SK-N-SH treated with all-trans-retinoic acid at 6 μM for 48 hours (cell line): ENCODE data around the gene SLC30A4.

ENCODE experiments used
- ATAC-seq: fragments of 200-7000 bp; cut with Tn5 transposase; 3 replicates; pipeline ENCODE4 v1.9.1; 2020; ENCODE audit warnings: mild to moderate bottlenecking, moderate library complexity
- ARNTL ChIP-seq: fragments of 450-650 bp; formaldehyde crosslinking; IDR thresholded peaks from 2 replicates; pipeline ENCODE4 v1.5.0; 2020; ENCODE audit warnings: low read depth, mild to moderate bottlenecking, moderate library complexity, borderline replicate concordance
- BACH2 ChIP-seq: fragments of 250-450 bp; sonication (Bioruptor Pico); IDR thresholded peaks from 2 replicates; pipeline ENCODE4 v1.9.0; 2021; ENCODE audit warnings: mild to moderate bottlenecking, borderline replicate concordance
- CSDC2 ChIP-seq: fragments of 250-450 bp; sonication (Bioruptor Pico); IDR thresholded peaks from 2 replicates; pipeline ENCODE4 v1.5.0; 2020; ENCODE audit warnings: mild to moderate bottlenecking, moderate library complexity
- CSRNP3 ChIP-seq: fragments of 250-450 bp; sonication (Bioruptor Pico); IDR thresholded peaks from 2 replicates; pipeline ENCODE4 v1.5.1; 2021; ENCODE audit warnings: mild to moderate bottlenecking, moderate library complexity
- ISL1 ChIP-seq: fragments of 250-450 bp; sonication (Bioruptor Pico); IDR thresholded peaks from 2 replicates; pipeline ENCODE4 v2.1.2; 2022; ENCODE audit warnings: mild to moderate bottlenecking, moderate library complexity
- OSR1 ChIP-seq: fragments of 250-450 bp; sonication (Bioruptor Pico); IDR thresholded peaks from 2 replicates; pipeline ENCODE4 v1.8.0; 2022; ENCODE audit warnings: moderate library complexity, mild to moderate bottlenecking, inconsistent platforms
- PATZ1 ChIP-seq: fragments of 250-450 bp; sonication (Bioruptor Pico); IDR thresholded peaks from 2 replicates; pipeline ENCODE4 v1.8.0; 2020; ENCODE audit warnings: mild to moderate bottlenecking, moderate library complexity, borderline replicate concordance
- POU6F1 ChIP-seq: fragments of 250-450 bp; sonication (Bioruptor Pico); IDR thresholded peaks from 2 replicates; pipeline ENCODE4 v1.8.0; 2021; ENCODE audit warnings: low read depth, mild to moderate bottlenecking, moderate library complexity, borderline replicate concordance
- PPARA ChIP-seq: fragments of 250-450 bp; sonication (Bioruptor Pico); IDR thresholded peaks from 2 replicates; pipeline ENCODE4 v1.5.0; 2020; ENCODE audit warnings: mild to moderate bottlenecking, borderline replicate concordance
- RARB ChIP-seq: fragments of 250-450 bp; sonication (Bioruptor Pico); IDR thresholded peaks from 2 replicates; pipeline ENCODE4 v1.8.0; 2021; ENCODE audit warnings: mild to moderate bottlenecking, moderate library complexity
- SNAI2 ChIP-seq: fragments of 250-450 bp; sonication (Bioruptor Pico); IDR thresholded peaks from 2 replicates; pipeline ENCODE4 v1.5.0; 2020; ENCODE audit warnings: mild to moderate bottlenecking, moderate library complexity
- TCF4 ChIP-seq: fragments of 250-450 bp; sonication (Bioruptor Pico); IDR thresholded peaks from 2 replicates; pipeline ENCODE4 v1.8.0; 2021; ENCODE audit warnings: mild to moderate bottlenecking, moderate library complexity, borderline replicate concordance
- TOX ChIP-seq: fragments of 250-450 bp; sonication (Bioruptor Pico); IDR thresholded peaks from 2 replicates; pipeline ENCODE4 v1.8.0; 2021; ENCODE audit warnings: mild to moderate bottlenecking, moderate library complexity, borderline replicate concordance
- TSHZ2 ChIP-seq: fragments of 250-450 bp; sonication (Bioruptor Pico); IDR thresholded peaks from 2 replicates; pipeline ENCODE4 v1.5.0; 2020; ENCODE audit warnings: mild to moderate bottlenecking, moderate library complexity
- ZC3H10 ChIP-seq: fragments of 250-450 bp; sonication (Bioruptor Pico); IDR thresholded peaks from 2 replicates; pipeline ENCODE4 v1.5.1; 2021; ENCODE audit warnings: mild to moderate bottlenecking, moderate library complexity
- ZFP3 ChIP-seq: fragments of 250-450 bp; sonication (Bioruptor Pico); IDR thresholded peaks from 2 replicates; pipeline ENCODE4 v1.5.0; 2020; ENCODE audit warnings: mild to moderate bottlenecking, moderate library complexity
- ZFP30 ChIP-seq: fragments of 450-650 bp; formaldehyde crosslinking; IDR thresholded peaks from 2 replicates; pipeline ENCODE4 v1.5.0; 2022; ENCODE audit warnings: mild to moderate bottlenecking, moderate library complexity
- ZNF565 ChIP-seq: fragments of 450-650 bp; formaldehyde crosslinking; conservative IDR thresholded peaks from 2 replicates; pipeline ENCODE4 v1.5.0; 2020; ENCODE audit warnings: low read depth, mild to moderate bottlenecking, moderate library complexity
- ZNF70 ChIP-seq: fragments of 450-650 bp; formaldehyde crosslinking; IDR thresholded peaks from 2 replicates; pipeline ENCODE4 v1.5.0; 2020; ENCODE audit warnings: mild to moderate bottlenecking, moderate library complexity
- ZNF8 ChIP-seq: fragments of 450-650 bp; formaldehyde crosslinking; IDR thresholded peaks from 2 replicates; pipeline ENCODE4 v1.5.0; 2020; ENCODE audit warnings: mild to moderate bottlenecking, moderate library complexity
- TF ChIP-seq, protein P1 (sequence below): fragments of 250-450 bp; sonication (Bioruptor Pico); IDR thresholded peaks from 2 replicates; pipeline ENCODE4 v1.5.1; 2020; ENCODE audit warnings: low read depth, mild to moderate bottlenecking, moderate library complexity

The SLC30A4 gene

GRCh38 chr15:45431511-45431910, 91.0 kb downstream of the SLC30A4 start:
- no peak for ATAC-seq
- TF ChIP-seq OSR1 (CRISPR knock-in tag) = no peak
- TF ChIP-seq PATZ1 (CRISPR knock-in tag) = no peak
- TF ChIP-seq ISL1 = no peak
- no peak for TF ChIP-seq PPARA (CRISPR knock-in tag)
- no peak for TF ChIP-seq ZNF8 (CRISPR knock-in tag)
- TF ChIP-seq SNAI2 = no peak
- no peak for TF ChIP-seq ZC3H10 (CRISPR knock-in tag)
- no peak for TF ChIP-seq TCF4 (CRISPR knock-in tag)
- TF ChIP-seq ZFP30 (CRISPR knock-in tag) = no peak
- TF ChIP-seq, protein P1, sequence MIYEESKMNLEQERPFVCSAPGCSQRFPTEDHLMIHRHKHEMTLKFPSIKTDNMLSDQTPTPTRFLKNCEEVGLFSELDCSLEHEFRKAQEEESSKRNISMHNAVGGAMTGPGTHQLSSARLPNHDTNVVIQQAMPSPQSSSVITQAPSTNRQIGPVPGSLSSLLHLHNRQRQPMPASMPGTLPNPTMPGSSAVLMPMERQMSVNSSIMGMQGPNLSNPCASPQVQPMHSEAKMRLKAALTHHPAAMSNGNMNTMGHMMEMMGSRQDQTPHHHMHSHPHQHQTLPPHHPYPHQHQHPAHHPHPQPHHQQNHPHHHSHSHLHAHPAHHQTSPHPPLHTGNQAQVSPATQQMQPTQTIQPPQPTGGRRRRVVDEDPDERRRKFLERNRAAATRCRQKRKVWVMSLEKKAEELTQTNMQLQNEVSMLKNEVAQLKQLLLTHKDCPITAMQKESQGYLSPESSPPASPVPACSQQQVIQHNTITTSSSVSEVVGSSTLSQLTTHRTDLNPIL = no peak
- no peak for TF ChIP-seq TSHZ2 (CRISPR knock-in tag)
- no peak for TF ChIP-seq ZNF70
- no peak for TF ChIP-seq BACH2 (CRISPR knock-in tag)
- no peak for TF ChIP-seq CSDC2 (CRISPR knock-in tag)
- TF ChIP-seq TOX (CRISPR knock-in tag) = no peak
- no peak for TF ChIP-seq ZFP3 (CRISPR knock-in tag)
- TF ChIP-seq, all 23 proteins: peak for 0

GRCh38 chr15:45429941-45430792, 92.4 kb downstream of the SLC30A4 start:
- ATAC-seq = no peak
- no peak for TF ChIP-seq ARNTL (CRISPR knock-in tag)
- TF ChIP-seq POU6F1 (CRISPR knock-in tag) = no peak
- TF ChIP-seq, protein P1 = no peak
- TF ChIP-seq CSRNP3 = no peak
- TF ChIP-seq ZFP3 (CRISPR knock-in tag) = no peak
- TF ChIP-seq ZFP30 (CRISPR knock-in tag) = no peak
- no peak for TF ChIP-seq ZNF565 (CRISPR knock-in tag)
- TF ChIP-seq TCF4 (CRISPR knock-in tag) = no peak
- no peak for TF ChIP-seq ISL1
- TF ChIP-seq CSDC2 (CRISPR knock-in tag) = no peak
- no peak for TF ChIP-seq PATZ1 (CRISPR knock-in tag)
- no peak for TF ChIP-seq ZNF8 (CRISPR knock-in tag)
- TF ChIP-seq RARB (CRISPR knock-in tag) = no peak
